Mesendoderm (in vitro differentiated cells): ENCODE measurements around the gene KCNMB2.

Experiments
- DNase-seq: peaks from one replicate; pipeline ENCODE4 v3.0.0; 2013
- H2AK5ac ChIP-seq: 2 replicates; pipeline ENCODE4 v1.6.1; 2013; ENCODE audit warnings: low read length, inconsistent platforms
- H2BK120ac ChIP-seq: 2 replicates; pipeline ENCODE4 v1.6.1; 2013; ENCODE audit warnings: low read depth, mild to moderate bottlenecking, low read length, moderate library complexity, mixed read lengths
- H2BK15ac ChIP-seq: replicated peaks from 2 replicates; pipeline ENCODE4 v1.6.1; 2013; ENCODE audit warnings: low read depth, mild to moderate bottlenecking, moderate library complexity
- H2BK5ac ChIP-seq: 2 replicates; pipeline ENCODE4 v1.6.1; 2013; ENCODE audit warnings: low read length, inconsistent platforms
- H3K18ac ChIP-seq: 2 replicates; pipeline ENCODE4 v1.6.1; 2013; ENCODE audit warnings: mild to moderate bottlenecking, low read length, mixed read lengths
- H3K23ac ChIP-seq: one replicate; pipeline ENCODE4 v1.6.1; 2013; ENCODE audit warnings: low read length
- H3K27ac ChIP-seq: 2 replicates; pipeline ENCODE4 v1.5.1; 2013; ENCODE audit warnings: low read depth, mild to moderate bottlenecking, inconsistent platforms, low read length, moderate library complexity
- H3K27me3 ChIP-seq: 2 replicates; pipeline ENCODE4 v1.6.1; 2013; ENCODE audit warnings: low read length, control low read depth, mild to moderate bottlenecking, inconsistent platforms; ENCODE audit not compliant: insufficient read depth, poor library complexity
- H3K36me3 ChIP-seq: 2 replicates; pipeline ENCODE4 v1.6.1; 2013; ENCODE audit warnings: low read length, inconsistent platforms; ENCODE audit not compliant: control insufficient read depth, insufficient read depth
- H3K4ac ChIP-seq: one replicate; pipeline ENCODE4 v1.6.1; 2013; ENCODE audit warnings: low read depth, mild to moderate bottlenecking, low read length, moderate library complexity
- H3K4me1 ChIP-seq: 2 replicates; pipeline ENCODE4 v1.6.1; 2013; ENCODE audit warnings: low read depth, low read length, inconsistent platforms; ENCODE audit not compliant: control insufficient read depth
- H3K4me2 ChIP-seq: 2 replicates; pipeline ENCODE4 v1.6.1; 2013; ENCODE audit warnings: low read length
- H3K4me3 ChIP-seq: 2 replicates; pipeline ENCODE4 v1.5.1; 2013; ENCODE audit warnings: mild to moderate bottlenecking, low read length
- H3K56ac ChIP-seq: one replicate; pipeline ENCODE4 v1.6.1; 2013; ENCODE audit warnings: low read length
- H3K79me1 ChIP-seq: 2 replicates; pipeline ENCODE4 v1.6.1; 2013; ENCODE audit warnings: low read length, inconsistent platforms
- H3K79me2 ChIP-seq: 2 replicates; pipeline ENCODE4 v1.6.1; 2013; ENCODE audit warnings: mild to moderate bottlenecking, low read length; ENCODE audit not compliant: control insufficient read depth, insufficient read depth
- H3K9ac ChIP-seq: 2 replicates; pipeline ENCODE4 v1.6.1; 2013; ENCODE audit warnings: low read length, inconsistent platforms
- H4K5ac ChIP-seq: one replicate; pipeline ENCODE4 v1.6.1; 2013; ENCODE audit warnings: low read length
- H4K8ac ChIP-seq: one replicate; pipeline ENCODE4 v1.6.1; 2013; ENCODE audit warnings: low read depth, mild to moderate bottlenecking, control low read depth, low read length, moderate library complexity
- WGBS: extraction: QIAGEN DNeasy Blood & Tissue Kit; methylation state at CpG from one replicate; pipeline ENCODE4 v1.1.7; 2013; ENCODE audit warnings: low lambda C conversion rate, missing lambda C conversion rate; ENCODE audit not compliant: insufficient coverage; ENCODE audit errors: extremely low coverage; 5-methylcytosine and 5-hydroxymethylcytosine counted together

KCNMB2 gene

GRCh38 chr3:178520451-178520850, 15.8 kb upstream of the KCNMB2 start:
- H3K4me1 ChIP-seq, result no peaks in the 10 kb centered on the region
- no CpG with 5 or more reads among the region's 2 CpGs for whole genome bisulfite sequencing
- H4K8ac ChIP-seq, result no peak overlapping the region

DNA sequence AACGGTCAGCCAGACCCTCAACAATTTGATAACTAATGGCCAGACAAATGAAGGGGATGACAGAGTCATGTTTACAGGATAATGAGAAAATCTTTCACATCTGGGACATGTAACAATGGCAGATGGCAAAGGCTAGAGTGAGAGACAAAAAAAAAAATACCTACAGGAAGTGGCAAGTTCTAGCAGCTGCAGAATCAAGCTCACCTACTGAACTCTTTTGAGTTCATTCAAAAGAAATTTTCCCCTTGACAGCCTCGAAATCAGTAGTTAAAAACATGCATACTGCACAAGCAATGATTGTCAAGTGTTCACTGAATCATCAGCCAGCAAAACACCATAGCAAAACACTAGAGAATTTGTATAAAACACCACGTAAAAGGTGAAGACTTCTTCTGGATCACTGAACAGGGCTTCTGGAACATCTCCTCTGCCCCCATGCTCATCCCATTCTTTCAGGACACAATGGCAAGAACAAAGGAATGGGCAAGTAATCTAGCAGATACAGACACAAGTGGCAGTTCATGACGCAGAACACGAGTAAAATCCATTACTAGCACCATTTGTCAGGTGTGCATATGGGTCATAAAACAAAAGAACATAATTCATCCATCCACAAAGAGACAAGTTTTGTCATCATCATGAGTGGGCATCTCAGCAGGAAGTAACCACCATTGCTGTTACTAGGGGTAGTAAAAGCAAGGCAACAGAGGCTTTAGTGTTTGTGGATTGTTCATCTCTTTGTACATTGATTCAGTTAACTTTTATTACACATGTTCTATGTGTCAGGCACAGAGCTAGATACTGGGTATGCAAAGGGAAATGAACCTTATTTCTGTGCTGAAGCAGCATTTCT, 13.8 kb upstream of the KCNMB2 start:
- Histone ChIP-seq H2BK5ac (no peak overlapping the region), H2BK120ac (no peak overlapping the region), H3K4me3 (no peak overlapping the region), H3K4me2 (no peak overlapping the region), H2BK15ac (no peak overlapping the region), H3K56ac (no peak overlapping the region), H3K36me3 (no peaks in the 10 kb centered on the region), H3K9ac (no peak overlapping the region), H3K18ac (no peak overlapping the region), H3K4ac (no peak overlapping the region), H3K27ac (no peak overlapping the region), H4K8ac (no peak overlapping the region), H3K27me3 (no peaks in the 10 kb centered on the region), H3K79me2 (no peaks in the 10 kb centered on the region), H3K23ac (peak overlapping the region; percentile 32), H3K4me1 (no peaks in the 10 kb centered on the region), H4K5ac (no peak overlapping the region), H3K79me1 (no peaks in the 10 kb centered on the region), H2AK5ac (no peak overlapping the region)
- WGBS, result no CpG with 5 or more reads among the region's 5 CpGs
- DNase-seq, result no peak

More at GRCh38 chr3:178520451-178520850, 15.8 kb upstream of the KCNMB2 start:
- Histone ChIP-seq H3K4ac (no peak overlapping the region), H3K4me3 (no peak overlapping the region), H3K79me1 (no peaks in the 10 kb centered on the region), H3K27ac (no peak overlapping the region), H3K18ac (no peak overlapping the region), H2BK15ac (no peak overlapping the region), H3K4me2 (no peak overlapping the region), H2AK5ac (no peak overlapping the region), H3K36me3 (no peaks in the 10 kb centered on the region), H2BK120ac (no peak overlapping the region), H3K9ac (no peak overlapping the region), H3K56ac (no peak overlapping the region), H3K27me3 (no peaks in the 10 kb centered on the region), H2BK5ac (no peak overlapping the region), H4K5ac (no peak overlapping the region), H3K79me2 (no peaks in the 10 kb centered on the region), H3K23ac (no peak overlapping the region)
- peak; percentile 67 for DNase-seq

DNA sequence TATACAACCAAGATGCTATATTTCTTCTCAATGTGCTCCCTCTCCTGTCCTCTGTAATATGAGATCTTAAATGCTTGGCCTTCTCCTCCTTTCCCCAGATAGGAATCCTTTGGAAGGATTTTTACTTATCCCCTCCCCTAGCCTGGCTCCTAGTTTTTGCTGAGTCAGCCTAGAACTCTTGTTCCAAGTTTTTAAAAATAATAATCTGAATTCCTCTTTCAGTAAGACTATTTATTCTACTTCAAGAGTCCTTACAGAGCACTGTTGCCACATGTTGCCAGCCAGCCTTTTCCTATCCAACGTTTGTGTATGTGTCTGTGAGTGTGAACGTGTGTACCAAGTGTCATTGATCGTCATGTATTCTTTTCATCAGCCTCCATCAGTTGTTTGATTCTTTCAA, 11.0 kb upstream of the KCNMB2 start:
- no peaks in the 10 kb centered on the region for H3K36me3 ChIP-seq
- no peak overlapping the region for H4K8ac ChIP-seq
- H2BK15ac ChIP-seq, result no peak overlapping the region
- H3K56ac ChIP-seq, result no peak overlapping the region
- no peak overlapping the region for H2BK5ac ChIP-seq
- H3K27ac ChIP-seq, result no peak overlapping the region
- H2BK120ac ChIP-seq, result no peak overlapping the region
- no peak overlapping the region for H3K4me3 ChIP-seq
- H3K4me1 ChIP-seq, result no peaks in the 10 kb centered on the region
- peak; percentile 52 for DNase-seq
- no peak overlapping the region for H2AK5ac ChIP-seq
- H3K79me1 ChIP-seq, result no peaks in the 10 kb centered on the region
- no peak overlapping the region for H3K18ac ChIP-seq
- H4K5ac ChIP-seq, result no peak overlapping the region
- H3K9ac ChIP-seq, result no peak overlapping the region
- no peaks in the 10 kb centered on the region for H3K27me3 ChIP-seq
- H3K4me2 ChIP-seq, result no peak overlapping the region
- WGBS, result no CpG with 5 or more reads among the region's 3 CpGs
- no peak overlapping the region for H3K23ac ChIP-seq
- no peaks in the 10 kb centered on the region for H3K79me2 ChIP-seq
- H3K4ac ChIP-seq, result no peak overlapping the region

GRCh38 chr3:178526291-178526690, 9.9 kb upstream of the KCNMB2 start:
- H3K27me3 ChIP-seq, result no peaks in the 10 kb centered on the region

GRCh38 chr3:178527981-178528380, 8.3 kb upstream of the KCNMB2 start:
- Histone ChIP-seq H3K4me2 (no peak overlapping the region), H2AK5ac (no peak overlapping the region), H4K5ac (no peak overlapping the region), H3K4ac (no peak overlapping the region), H2BK15ac (no peak overlapping the region), H3K56ac (no peak overlapping the region), H3K4me1 (no peaks in the 10 kb centered on the region), H3K23ac (no peak overlapping the region), H3K4me3 (no peak overlapping the region), H3K27ac (no peak overlapping the region), H3K18ac (no peak overlapping the region), H3K79me1 (no peaks in the 10 kb centered on the region), H3K27me3 (no peaks in the 10 kb centered on the region), H4K8ac (no peak overlapping the region), H2BK5ac (no peak overlapping the region), H2BK120ac (no peak overlapping the region), H3K36me3 (no peaks in the 10 kb centered on the region), H3K9ac (no peak overlapping the region), H3K79me2 (no peaks in the 10 kb centered on the region)
- DNase-seq, result no peak
- WGBS, result no CpG with 5 or more reads among the region's 2 CpGs

More at GRCh38 chr3:178526291-178526690, 9.9 kb upstream of the KCNMB2 start:
- Histone ChIP-seq H3K4me3 (no peak overlapping the region), H2AK5ac (no peak overlapping the region), H3K56ac (no peak overlapping the region), H3K23ac (no peak overlapping the region), H3K27ac (no peak overlapping the region), H2BK120ac (no peak overlapping the region), H3K9ac (no peak overlapping the region), H2BK15ac (no peak overlapping the region), H3K36me3 (no peaks in the 10 kb centered on the region), H3K4ac (no peak overlapping the region), H4K5ac (no peak overlapping the region), H3K79me2 (no peaks in the 10 kb centered on the region), H3K4me1 (no peaks in the 10 kb centered on the region), H3K18ac (no peak overlapping the region), H3K4me2 (no peak overlapping the region), H2BK5ac (no peak overlapping the region), H3K79me1 (no peaks in the 10 kb centered on the region), H4K8ac (no peak overlapping the region)
- WGBS, result 100% methylated on average over 1 of the region's 3 CpGs
- DNase-seq, result no peak
